GM12878 (cell line): Measurements from ENCODE around the gene FERMT1. TPM values are rescaled to one million over a fixed set of nuclear protein-coding genes. Genes with fewer than 3 reads are reported as not detected.

Experiments
- BMI1 ChIP-seq: fragments of 450-650 bp; IDR thresholded peaks from 2 replicates; pipeline ENCODE4 v1.6.1; 2016; ENCODE audit warnings: mild to moderate bottlenecking, moderate library complexity, borderline replicate concordance
- CHD1 ChIP-seq: IDR thresholded peaks from 2 replicates; pipeline ENCODE4 v1.6.1; 2012; ENCODE audit warnings: low read depth, low read length, improper control_type of control experiment
- FOS ChIP-seq: IDR thresholded peaks from 3 replicates; pipeline ENCODE4 v1.6.1; 2011; ENCODE audit warnings: borderline replicate concordance; ENCODE audit not compliant: insufficient read length; ENCODE audit errors: extremely low read depth
- IRF3 ChIP-seq: fragments of 450-650 bp; IDR thresholded peaks from 2 replicates; pipeline ENCODE4 v1.6.1; 2014; ENCODE audit warnings: mild to moderate bottlenecking
- MEF2A ChIP-seq: IDR thresholded peaks from 2 replicates; pipeline ENCODE4 v1.6.1; 2011; ENCODE audit warnings: low read depth, mild to moderate bottlenecking, low read length, moderate library complexity; ENCODE audit not compliant: insufficient read depth
- MTA3 ChIP-seq: IDR thresholded peaks from 2 replicates; pipeline ENCODE4 v1.6.1; 2012; ENCODE audit warnings: low read length, inconsistent platforms, borderline replicate concordance
- POLR2A ChIP-seq: IDR thresholded peaks from 2 replicates; pipeline ENCODE4 v1.6.1; 2011; ENCODE audit warnings: low read depth, mild to moderate bottlenecking, low read length
- SIX5 ChIP-seq: IDR thresholded peaks from 2 replicates; pipeline ENCODE4 v1.6.1; 2011; ENCODE audit warnings: mild to moderate bottlenecking, low read depth, low read length, moderate library complexity; ENCODE audit not compliant: severe bottlenecking
- SMAD5 ChIP-seq: IDR thresholded peaks from 2 replicates; pipeline ENCODE4 v1.6.1; 2016; ENCODE audit warnings: antibody characterized with exemption, low read depth
- STAT1 ChIP-seq: fragments of 450-650 bp; conservative IDR thresholded peaks from 2 replicates; pipeline ENCODE4 v1.6.1; 2014; ENCODE audit warnings: antibody characterized with exemption, mild to moderate bottlenecking
- SUZ12 ChIP-seq: fragments of 200-600 bp; sonication (generic); IDR thresholded peaks from one replicate; pipeline ENCODE4 v1.6.1; 2018; ENCODE audit warnings: antibody characterized with exemption, mild to moderate bottlenecking; ENCODE audit not compliant: unreplicated experiment
- TAF1 ChIP-seq: IDR thresholded peaks from 2 replicates; pipeline ENCODE4 v1.6.1; 2011; ENCODE audit warnings: mild to moderate bottlenecking, low read depth, low read length, borderline replicate concordance
- ZBED1 ChIP-seq: IDR thresholded peaks from 2 replicates; pipeline ENCODE4 v1.6.1; 2016; ENCODE audit warnings: borderline replicate concordance
- polyA plus RNA-seq, 11 experiments: library from polyadenylated mRNA; depleted of rRNA in 4 of 11; unstranded in 6 of 11; stranded (reverse) in 5 of 11; fragments of >200 nt; fragmentation: Nextera tagmentation in 4 of 11; fragmentation: Illumina TruSeq in 1 of 11; extraction: Ambion mirVana in 4 of 11; extraction: Trizol in 1 of 11; gene quantifications; 1 replicate in 1 of 11; 2 replicates in 10 of 11; pipeline versions ENCODE4 v1.2.1 to v1.2.3, GENCODE V29; 2011 to 2016; ENCODE audit warnings: inconsistent platforms in 2 of 11, missing spikeins in 2 of 11, low read depth in 1 of 11
- total RNA-seq, 4 experiments: library from RNA; depleted of rRNA in 3 of 4; stranded (reverse); fragments of >200 nt in 3 of 4; fragmentation: Illumina TruSeq in 1 of 4; extraction: Trizol in 1 of 4; gene quantifications; 2 replicates each; pipeline versions ENCODE4 v1.2.1 to v1.2.3, GENCODE V29; 2013 to 2021
- TF ChIP-seq, protein P1 (sequence below): fragments of 450-650 bp; IDR thresholded peaks from 2 replicates; pipeline ENCODE4 v1.6.1; 2017; ENCODE audit warnings: mild to moderate bottlenecking, moderate library complexity
- TF ChIP-seq, protein P2 (sequence below): IDR thresholded peaks from 2 replicates; pipeline ENCODE4 v1.6.1; 2012; ENCODE audit warnings: mild to moderate bottlenecking, low read depth, low read length
- TF ChIP-seq, protein P3 (sequence below): IDR thresholded peaks from 2 replicates; pipeline ENCODE4 v1.6.1; 2011; ENCODE audit warnings: low read depth, mild to moderate bottlenecking, low read length, moderate library complexity, borderline replicate concordance; ENCODE audit errors: extremely low read depth

The FERMT1 gene
- total and polyA plus RNA-seq, 10 of the 15 experiments (the other 5 are each of a cell fraction or from before 2014, with no cell fraction given), result 0.04 to 3.1 (median 0.45) TPM

DNA sequence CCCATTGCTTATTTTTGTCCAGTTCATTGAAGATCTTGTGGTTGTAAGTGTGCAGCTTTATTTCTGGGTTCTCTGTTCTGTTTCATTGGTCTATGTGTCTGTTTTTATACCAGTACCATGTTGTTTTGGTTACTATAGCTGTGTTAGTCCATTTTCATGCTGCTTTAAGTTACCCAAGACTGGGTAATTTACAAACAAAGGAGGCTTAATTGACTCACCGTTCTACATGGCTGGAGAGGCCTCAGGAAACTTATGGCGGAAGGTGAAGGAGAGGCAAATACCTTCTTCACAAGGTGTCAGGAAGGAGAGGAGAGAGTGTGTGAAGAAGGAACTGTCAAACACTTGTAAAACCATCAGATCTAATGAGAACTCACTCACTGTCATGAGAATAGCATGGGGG is 29.9 kb upstream of the FERMT1 start (continued):
- TF ChIP-seq IRF3, result no peak
- no peak for TF ChIP-seq MTA3
- no peak for TF ChIP-seq POLR2A
- TF ChIP-seq, protein P1, sequence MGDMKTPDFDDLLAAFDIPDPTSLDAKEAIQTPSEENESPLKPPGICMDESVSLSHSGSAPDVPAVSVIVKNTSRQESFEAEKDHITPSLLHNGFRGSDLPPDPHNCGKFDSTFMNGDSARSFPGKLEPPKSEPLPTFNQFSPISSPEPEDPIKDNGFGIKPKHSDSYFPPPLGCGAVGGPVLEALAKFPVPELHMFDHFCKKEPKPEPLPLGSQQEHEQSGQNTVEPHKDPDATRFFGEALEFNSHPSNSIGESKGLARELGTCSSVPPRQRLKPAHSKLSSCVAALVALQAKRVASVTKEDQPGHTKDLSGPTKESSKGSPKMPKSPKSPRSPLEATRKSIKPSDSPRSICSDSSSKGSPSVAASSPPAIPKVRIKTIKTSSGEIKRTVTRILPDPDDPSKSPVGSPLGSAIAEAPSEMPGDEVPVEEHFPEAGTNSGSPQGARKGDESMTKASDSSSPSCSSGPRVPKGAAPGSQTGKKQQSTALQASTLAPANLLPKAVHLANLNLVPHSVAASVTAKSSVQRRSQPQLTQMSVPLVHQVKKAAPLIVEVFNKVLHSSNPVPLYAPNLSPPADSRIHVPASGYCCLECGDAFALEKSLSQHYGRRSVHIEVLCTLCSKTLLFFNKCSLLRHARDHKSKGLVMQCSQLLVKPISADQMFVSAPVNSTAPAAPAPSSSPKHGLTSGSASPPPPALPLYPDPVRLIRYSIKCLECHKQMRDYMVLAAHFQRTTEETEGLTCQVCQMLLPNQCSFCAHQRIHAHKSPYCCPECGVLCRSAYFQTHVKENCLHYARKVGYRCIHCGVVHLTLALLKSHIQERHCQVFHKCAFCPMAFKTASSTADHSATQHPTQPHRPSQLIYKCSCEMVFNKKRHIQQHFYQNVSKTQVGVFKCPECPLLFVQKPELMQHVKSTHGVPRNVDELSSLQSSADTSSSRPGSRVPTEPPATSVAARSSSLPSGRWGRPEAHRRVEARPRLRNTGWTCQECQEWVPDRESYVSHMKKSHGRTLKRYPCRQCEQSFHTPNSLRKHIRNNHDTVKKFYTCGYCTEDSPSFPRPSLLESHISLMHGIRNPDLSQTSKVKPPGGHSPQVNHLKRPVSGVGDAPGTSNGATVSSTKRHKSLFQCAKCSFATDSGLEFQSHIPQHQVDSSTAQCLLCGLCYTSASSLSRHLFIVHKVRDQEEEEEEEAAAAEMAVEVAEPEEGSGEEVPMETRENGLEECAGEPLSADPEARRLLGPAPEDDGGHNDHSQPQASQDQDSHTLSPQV, result no peak
- no peak for TF ChIP-seq FOS
- TF ChIP-seq SIX5, result no peak
- no peak for TF ChIP-seq TAF1
- no peak for TF ChIP-seq SUZ12
- TF ChIP-seq MEF2A, result no peak
- TF ChIP-seq ZBED1, result no peak
- no peak for TF ChIP-seq BMI1
- no peak for TF ChIP-seq STAT1
- no peak for TF ChIP-seq SMAD5
- TF ChIP-seq CHD1, result no peak
- TF ChIP-seq, protein P2, sequence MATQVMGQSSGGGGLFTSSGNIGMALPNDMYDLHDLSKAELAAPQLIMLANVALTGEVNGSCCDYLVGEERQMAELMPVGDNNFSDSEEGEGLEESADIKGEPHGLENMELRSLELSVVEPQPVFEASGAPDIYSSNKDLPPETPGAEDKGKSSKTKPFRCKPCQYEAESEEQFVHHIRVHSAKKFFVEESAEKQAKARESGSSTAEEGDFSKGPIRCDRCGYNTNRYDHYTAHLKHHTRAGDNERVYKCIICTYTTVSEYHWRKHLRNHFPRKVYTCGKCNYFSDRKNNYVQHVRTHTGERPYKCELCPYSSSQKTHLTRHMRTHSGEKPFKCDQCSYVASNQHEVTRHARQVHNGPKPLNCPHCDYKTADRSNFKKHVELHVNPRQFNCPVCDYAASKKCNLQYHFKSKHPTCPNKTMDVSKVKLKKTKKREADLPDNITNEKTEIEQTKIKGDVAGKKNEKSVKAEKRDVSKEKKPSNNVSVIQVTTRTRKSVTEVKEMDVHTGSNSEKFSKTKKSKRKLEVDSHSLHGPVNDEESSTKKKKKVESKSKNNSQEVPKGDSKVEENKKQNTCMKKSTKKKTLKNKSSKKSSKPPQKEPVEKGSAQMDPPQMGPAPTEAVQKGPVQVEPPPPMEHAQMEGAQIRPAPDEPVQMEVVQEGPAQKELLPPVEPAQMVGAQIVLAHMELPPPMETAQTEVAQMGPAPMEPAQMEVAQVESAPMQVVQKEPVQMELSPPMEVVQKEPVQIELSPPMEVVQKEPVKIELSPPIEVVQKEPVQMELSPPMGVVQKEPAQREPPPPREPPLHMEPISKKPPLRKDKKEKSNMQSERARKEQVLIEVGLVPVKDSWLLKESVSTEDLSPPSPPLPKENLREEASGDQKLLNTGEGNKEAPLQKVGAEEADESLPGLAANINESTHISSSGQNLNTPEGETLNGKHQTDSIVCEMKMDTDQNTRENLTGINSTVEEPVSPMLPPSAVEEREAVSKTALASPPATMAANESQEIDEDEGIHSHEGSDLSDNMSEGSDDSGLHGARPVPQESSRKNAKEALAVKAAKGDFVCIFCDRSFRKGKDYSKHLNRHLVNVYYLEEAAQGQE, result no peak
- TF ChIP-seq, protein P3, sequence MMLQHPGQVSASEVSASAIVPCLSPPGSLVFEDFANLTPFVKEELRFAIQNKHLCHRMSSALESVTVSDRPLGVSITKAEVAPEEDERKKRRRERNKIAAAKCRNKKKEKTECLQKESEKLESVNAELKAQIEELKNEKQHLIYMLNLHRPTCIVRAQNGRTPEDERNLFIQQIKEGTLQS, result no peak
